ENCODE data around the gene DCP1A.

DNA sequence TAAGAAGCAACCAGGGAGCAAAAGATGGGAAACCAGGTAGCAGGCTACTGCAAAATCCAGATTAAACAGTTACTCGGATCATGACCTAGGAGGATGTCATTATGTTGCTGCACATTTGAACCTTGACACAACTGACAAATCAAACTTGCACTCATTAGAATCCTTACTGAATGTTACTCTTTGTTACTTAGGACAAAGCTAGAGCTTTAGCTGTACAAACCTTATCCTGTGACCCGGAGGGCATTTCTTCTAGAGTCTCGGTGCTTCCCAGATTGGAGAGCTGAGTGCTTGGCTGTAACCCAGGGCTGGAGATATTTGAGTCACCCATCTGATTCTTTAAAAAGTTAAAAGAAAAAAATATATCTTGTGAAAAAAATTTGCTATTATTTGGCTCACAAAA lies 43.4 kb downstream of the DCP1A start:
- no peak for TF ChIP-seq TAF1 (IDR thresholded peaks at IDR 0.05; ENCODE audit: borderline replicate concordance, insufficient read depth, low read length)
- TF ChIP-seq POLR2AphosphoS5 (IDR thresholded peaks at IDR 0.05; ENCODE audit: low read depth, low read length) = no peak
- TF ChIP-seq, protein P1, sequence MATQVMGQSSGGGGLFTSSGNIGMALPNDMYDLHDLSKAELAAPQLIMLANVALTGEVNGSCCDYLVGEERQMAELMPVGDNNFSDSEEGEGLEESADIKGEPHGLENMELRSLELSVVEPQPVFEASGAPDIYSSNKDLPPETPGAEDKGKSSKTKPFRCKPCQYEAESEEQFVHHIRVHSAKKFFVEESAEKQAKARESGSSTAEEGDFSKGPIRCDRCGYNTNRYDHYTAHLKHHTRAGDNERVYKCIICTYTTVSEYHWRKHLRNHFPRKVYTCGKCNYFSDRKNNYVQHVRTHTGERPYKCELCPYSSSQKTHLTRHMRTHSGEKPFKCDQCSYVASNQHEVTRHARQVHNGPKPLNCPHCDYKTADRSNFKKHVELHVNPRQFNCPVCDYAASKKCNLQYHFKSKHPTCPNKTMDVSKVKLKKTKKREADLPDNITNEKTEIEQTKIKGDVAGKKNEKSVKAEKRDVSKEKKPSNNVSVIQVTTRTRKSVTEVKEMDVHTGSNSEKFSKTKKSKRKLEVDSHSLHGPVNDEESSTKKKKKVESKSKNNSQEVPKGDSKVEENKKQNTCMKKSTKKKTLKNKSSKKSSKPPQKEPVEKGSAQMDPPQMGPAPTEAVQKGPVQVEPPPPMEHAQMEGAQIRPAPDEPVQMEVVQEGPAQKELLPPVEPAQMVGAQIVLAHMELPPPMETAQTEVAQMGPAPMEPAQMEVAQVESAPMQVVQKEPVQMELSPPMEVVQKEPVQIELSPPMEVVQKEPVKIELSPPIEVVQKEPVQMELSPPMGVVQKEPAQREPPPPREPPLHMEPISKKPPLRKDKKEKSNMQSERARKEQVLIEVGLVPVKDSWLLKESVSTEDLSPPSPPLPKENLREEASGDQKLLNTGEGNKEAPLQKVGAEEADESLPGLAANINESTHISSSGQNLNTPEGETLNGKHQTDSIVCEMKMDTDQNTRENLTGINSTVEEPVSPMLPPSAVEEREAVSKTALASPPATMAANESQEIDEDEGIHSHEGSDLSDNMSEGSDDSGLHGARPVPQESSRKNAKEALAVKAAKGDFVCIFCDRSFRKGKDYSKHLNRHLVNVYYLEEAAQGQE (IDR thresholded peaks at IDR 0.05; ENCODE audit: insufficient read depth in 1 of 2, low read depth in 2 of 2, low read length in 2 of 2) = no peak
- no peak for TF ChIP-seq SIN3A (IDR thresholded peaks at IDR 0.05; ENCODE audit: borderline replicate concordance, insufficient read depth, low read length)
- TF ChIP-seq FOXP2 (optimal IDR thresholded peaks at IDR 0.05; ENCODE audit: borderline replicate concordance, extremely low read depth, extremely low read length, insufficient read depth) = no peak

All from PFSK-1 (cell line).